ENCODE measurements around the gene LIMS2. TPM values are rescaled to one million over a fixed set of nuclear protein-coding genes. Genes with fewer than 3 reads are reported as not detected.

The LIMS2 gene
- total RNA-seq, 1 donor from 2014 or later: 15.0 TPM

GRCh38 chr2:127599211-127599610 is 76.1 kb downstream of the LIMS2 start:
- no peak for DNase-seq

- no peak for DNase-seq
Measured at GRCh38 chr2:127598711-127599110, 76.6 kb downstream of the LIMS2 start.

GRCh38 chr2:127597984-127598380 is 77.3 kb downstream of the LIMS2 start:
- no peak for DNase-seq

GRCh38 chr2:127597046-127597983 is 78.0 kb downstream of the LIMS2 start:
- no peak for DNase-seq

GRCh38 chr2:127596311-127597045 is 78.9 kb downstream of the LIMS2 start:
- no peak for DNase-seq

- DNase-seq: no peak
Measured at GRCh38 chr2:127594116-127594591, 81.2 kb downstream of the LIMS2 start.

- no peak for DNase-seq
Measured at GRCh38 chr2:127593228-127594115, 81.9 kb downstream of the LIMS2 start.

GRCh38 chr2:127592761-127593227 is 82.5 kb downstream of the LIMS2 start:
- no peak for DNase-seq

- peak; percentile 70 for DNase-seq
Measured at GRCh38 chr2:127591221-127591923, 84.0 kb downstream of the LIMS2 start.

- DNase-seq: no peak
Measured at GRCh38 chr2:127590386-127591190, 84.7 kb downstream of the LIMS2 start.

- no peak for DNase-seq
Measured at GRCh38 chr2:127589841-127590240, 85.5 kb downstream of the LIMS2 start.

- DNase-seq: no peak
Measured at GRCh38 chr2:127589358-127589757, 86.0 kb downstream of the LIMS2 start.

Other genes starting within 250 kb of the LIMS2 start
- 55.2 TPM for gene IWS1, start 149.0 kb downstream of the LIMS2 start, total RNA-seq
- 1.5 TPM for gene MYO7B, start 139.8 kb downstream of the LIMS2 start, total RNA-seq
- 0.31 TPM for gene GPR17, start 29.4 kb downstream of the LIMS2 start, total RNA-seq
- gene SFT2D3, start 26.0 kb upstream of the LIMS2 start, total RNA-seq: 11.6 TPM
- 54.8 TPM for gene WDR33, start 135.6 kb upstream of the LIMS2 start, total RNA-seq
- gene POLR2D, start 182.6 kb upstream of the LIMS2 start, total RNA-seq: 44.9 TPM
- gene AMMECR1L, start 210.4 kb upstream of the LIMS2 start, total RNA-seq: 14.2 TPM

Data from tongue (tissue), 2 donors.